Astrocyte (in vitro differentiated cells and primary cell): ENCODE results near the gene TEX14.

Experiments used
- CTCF ChIP-seq: IDR thresholded peaks from 2 replicates; pipeline ENCODE4 v1.5.1; 2011; ENCODE audit warnings: low read depth, mild to moderate bottlenecking, inconsistent platforms, low read length, moderate library complexity; ENCODE audit not compliant: insufficient read depth
- EZH2 ChIP-seq: IDR thresholded peaks from 2 replicates; pipeline ENCODE4 v1.6.1; 2012; ENCODE audit warnings: mild to moderate bottlenecking, low read length, inconsistent platforms; ENCODE audit not compliant: insufficient read depth

GRCh38 chr17:58741121-58741625 is 49.3 kb upstream of the TEX14 start:
- TF ChIP-seq CTCF (no peak), EZH2 (no peak)
